GM12872 (cell line): ENCODE results near the gene STX8.

Source experiments
- CTCF ChIP-seq: IDR thresholded peaks from 3 replicates; pipeline ENCODE4 v1.5.1; 2011; ENCODE audit warnings: low read depth, mild to moderate bottlenecking, low read length, moderate library complexity; ENCODE audit not compliant: insufficient read depth

The STX8 gene

GRCh38 chr17:9419932-9420453 is 155.6 kb downstream of the STX8 start:
- no peak for TF ChIP-seq CTCF

- no peak for TF ChIP-seq CTCF
Observed at GRCh38 chr17:9414471-9414870, 161.1 kb downstream of the STX8 start.

GRCh38 chr17:9410737-9411136 is 164.9 kb downstream of the STX8 start:
- no peak for TF ChIP-seq CTCF

GRCh38 chr17:9410301-9410700 is 165.3 kb downstream of the STX8 start:
- TF ChIP-seq CTCF: no peak

DNA sequence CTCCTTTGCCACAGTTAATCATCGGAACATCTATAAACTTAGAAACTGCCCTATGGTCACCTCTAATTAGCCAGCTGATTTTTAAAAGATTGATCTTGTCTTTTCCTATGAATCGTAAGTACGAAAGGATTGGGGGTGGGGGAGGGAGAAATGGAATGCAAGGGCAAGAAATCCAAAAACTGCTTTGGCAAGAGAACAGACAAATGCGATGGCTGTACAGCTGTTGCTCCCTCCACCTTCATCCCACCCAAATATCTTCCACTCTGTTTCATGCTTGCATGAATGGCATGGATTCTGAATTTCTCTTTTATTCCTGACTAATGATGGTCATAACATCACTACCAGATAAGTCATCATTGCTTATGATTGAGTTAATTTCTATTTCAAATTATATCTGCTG is 165.7 kb downstream of the STX8 start:
- no peak for TF ChIP-seq CTCF

GRCh38 chr17:9408868-9409829 is 166.5 kb downstream of the STX8 start:
- TF ChIP-seq CTCF: no peak

DNA sequence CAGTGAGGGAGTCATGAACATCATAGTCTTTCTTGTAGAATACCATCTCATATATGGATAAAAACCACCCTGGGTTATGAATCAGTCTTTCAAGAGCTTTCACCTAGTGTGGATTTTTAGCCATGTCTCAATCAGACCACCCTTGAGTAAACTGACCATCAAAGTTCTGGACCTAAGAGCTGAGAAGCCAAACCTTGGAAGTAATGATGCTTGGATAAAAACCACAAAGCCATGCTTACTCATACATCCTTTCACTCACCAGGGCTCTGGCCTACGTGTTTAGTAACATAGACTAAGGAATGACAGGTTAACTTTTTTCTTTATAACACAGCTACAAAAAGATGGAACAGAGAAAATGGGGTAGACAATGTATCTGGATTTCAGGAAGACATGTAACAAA is 167.2 kb downstream of the STX8 start:
- TF ChIP-seq CTCF: no peak
